ENCODE data around the gene RHBDL1. TPM values are rescaled to one million over a fixed set of nuclear protein-coding genes. Genes with fewer than 3 reads are reported as not detected.

The RHBDL1 gene
- total and polyA plus RNA-seq, 2 of the 8 experiments (the other 6 are each of a cell fraction or from before 2014, with no cell fraction given), result 4.0 to 8.1 TPM

GRCh38 chr16:692356-693108, 17.1 kb downstream of the RHBDL1 start:
- Histone ChIP-seq H4K20me1 (replicated peaks in 1 of 2; ENCODE audit: control insufficient read depth in 1 of 2, insufficient read depth in 2 of 2, low read length in 2 of 2) (peaks cover 0 to 11% of the 10 kb centered on the region in 2 experiments), H3K4me1 (replicated peaks in 1 of 4; ENCODE audit: control insufficient read depth in 3 of 4, insufficient read depth in 4 of 4, low read length in 3 of 4) (peaks cover 0 to 23% (median 15%) of the 10 kb centered on the region in 4 experiments; a peak in 5 of 7 replicates), H3K4me2 (ENCODE audit: insufficient read depth in 1 of 2, low read depth in 2 of 2, low read length in 2 of 2) (no peak overlapping the region; a peak in 1 of 4 replicates), H3K14ac (ENCODE audit: insufficient read length) (no peak overlapping the region), H2BK5ac (ENCODE audit: low read depth, low read length) (no peak overlapping the region), H3K79me1 (ENCODE audit: low read depth, low read length) (peaks cover 4% of the 10 kb centered on the region), H3K27ac (ENCODE audit: low read depth, low read length) (no peak overlapping the region), H2BK15ac (ENCODE audit: low read length) (no peak overlapping the region), H2AFZ (ENCODE audit: low read length) (no peak overlapping the region), H3K4ac (replicated peaks; ENCODE audit: insufficient read length, low read depth, low read length) (no peak overlapping the region), H3K27me3 (replicated peaks in 1 of 4; ENCODE audit: control insufficient read depth in 3 of 4, extremely low read depth in 1 of 4, insufficient read depth in 3 of 4, low read length in 3 of 4) (peaks cover 1 to 53% (median 34%) of the 10 kb centered on the region in 4 experiments), H2BK20ac (ENCODE audit: low read length) (no peak overlapping the region), H3K9me3 (ENCODE audit: insufficient read depth in 2 of 2, low read depth in 1 of 2, low read length in 1 of 2) (no peaks in the 10 kb centered on the region), H3K9ac (replicated peaks in 1 of 4; ENCODE audit: extremely low read depth in 1 of 4, low read depth in 3 of 4, low read length in 3 of 4) (no peak overlapping the region), H3K79me2 (ENCODE audit: control insufficient read depth in 1 of 2, insufficient read depth in 2 of 2, low read length in 2 of 2) (no peaks in the 10 kb centered on the region), H3K23me2 (ENCODE audit: low read depth, low read length) (peaks cover 15% of the 10 kb centered on the region), H3K18ac (ENCODE audit: extremely low read depth, low read length) (no peak overlapping the region), H4K91ac (replicated peaks; ENCODE audit: insufficient read length, low read length) (no peak overlapping the region), H3K4me3 (ENCODE audit: extremely low read depth in 1 of 4, insufficient read depth in 2 of 4, low read depth in 3 of 4, low read length in 4 of 4) (no peak overlapping the region), H2AK5ac (ENCODE audit: low read depth, low read length) (no peak overlapping the region), H3K23ac (ENCODE audit: insufficient read length) (no peak overlapping the region), H3K56ac (replicated peaks; ENCODE audit: insufficient read length, low read depth, low read length) (no peak overlapping the region), H3K36me3 (ENCODE audit: control insufficient read depth in 2 of 4, insufficient read depth in 4 of 4, low read length in 3 of 4) (no peaks in the 10 kb centered on the region), H4K5ac (ENCODE audit: insufficient read length, low read depth, low read length) (no peak overlapping the region), H2BK120ac (replicated peaks; ENCODE audit: low read depth, low read length) (no peak overlapping the region), H2BK12ac (ENCODE audit: low read depth, low read length) (no peak overlapping the region), H4K8ac (ENCODE audit: extremely low read depth, insufficient read depth, low read length) (no peak overlapping the region)
- ChIA-PET CTCF (ENCODE audit: partially characterized antibody) (interaction anchor here (0.9 to 2.0 kb wide), 5 partner anchors 11 to 93 kb away, joined by 3 to 7 read pairs (median 6); no protein-coding TSS in a partner anchor), POLR2A (ENCODE audit: partially characterized antibody) (interaction anchor here (1.1 to 4.6 kb wide), 4 partner anchors 10 to 40 kb away, joined by 3 to 48 read pairs (median 6); partner anchors contain the start of genes ANTKMT, JMJD8, RHBDL1 and STUB1)
- FAIRE-seq (no peak), DNase-seq (ENCODE audit: low read depth in 1 of 2, low spot score in 2 of 2) (no peak)
- WGBS, 2 experiments (ENCODE audit: extremely low coverage in 1 of 2, insufficient coverage in 1 of 2, insufficient read length in 1 of 2, insufficient replicate concordance in 2 of 2, low coverage in 1 of 2, low lambda C conversion rate in 2 of 2, missing lambda C conversion rate in 1 of 2), result 75% methylated on average over 10 of the region's 10 CpGs; no CpG with 5 or more reads in 1 of the 2 experiments
- TF ChIP-seq KDM1A (IDR thresholded peaks at IDR 0.05; ENCODE audit: borderline replicate concordance, low read length) (no peak), CHD1 (IDR thresholded peaks at IDR 0.05; ENCODE audit: low read depth, low read length) (no peak), HDAC6 (IDR thresholded peaks at IDR 0.05; ENCODE audit: low read depth, low read length) (no peak), EZH2 (IDR thresholded peaks at IDR 0.05; ENCODE audit: low read depth, low read length, severe bottlenecking) (no peak), BACH1 (IDR thresholded peaks at IDR 0.05; ENCODE audit: low read length) (no peak), BRCA1 (IDR thresholded peaks at IDR 0.05; ENCODE audit: low read depth, low read length) (no peak), SAP30 (IDR thresholded peaks at IDR 0.05; ENCODE audit: insufficient read depth, insufficient replicate concordance, low read length) (no peak), RAD21 (IDR thresholded peaks at IDR 0.05 in 1 of 2, conservative IDR thresholded peaks at IDR 0.05 in 1 of 2; ENCODE audit: low read depth in 2 of 2, low read length in 2 of 2) (no peak), NANOG (IDR thresholded peaks at IDR 0.05; ENCODE audit: insufficient read depth, low read depth, low read length, poor library complexity, severe bottlenecking) (no peak)
